Activated T-cell treated with anti-CD3 and anti-CD28 coated beads, Interleukin-2, amount 50 U/mL, for 48 hours (primary cell): ENCODE measurements around the gene RPL13.

ENCODE experiments used
- DNase-seq, 2 experiments: peaks; one replicate each; pipeline ENCODE4 v3.0.0-alpha.2; 2020

The RPL13 gene

DNA sequence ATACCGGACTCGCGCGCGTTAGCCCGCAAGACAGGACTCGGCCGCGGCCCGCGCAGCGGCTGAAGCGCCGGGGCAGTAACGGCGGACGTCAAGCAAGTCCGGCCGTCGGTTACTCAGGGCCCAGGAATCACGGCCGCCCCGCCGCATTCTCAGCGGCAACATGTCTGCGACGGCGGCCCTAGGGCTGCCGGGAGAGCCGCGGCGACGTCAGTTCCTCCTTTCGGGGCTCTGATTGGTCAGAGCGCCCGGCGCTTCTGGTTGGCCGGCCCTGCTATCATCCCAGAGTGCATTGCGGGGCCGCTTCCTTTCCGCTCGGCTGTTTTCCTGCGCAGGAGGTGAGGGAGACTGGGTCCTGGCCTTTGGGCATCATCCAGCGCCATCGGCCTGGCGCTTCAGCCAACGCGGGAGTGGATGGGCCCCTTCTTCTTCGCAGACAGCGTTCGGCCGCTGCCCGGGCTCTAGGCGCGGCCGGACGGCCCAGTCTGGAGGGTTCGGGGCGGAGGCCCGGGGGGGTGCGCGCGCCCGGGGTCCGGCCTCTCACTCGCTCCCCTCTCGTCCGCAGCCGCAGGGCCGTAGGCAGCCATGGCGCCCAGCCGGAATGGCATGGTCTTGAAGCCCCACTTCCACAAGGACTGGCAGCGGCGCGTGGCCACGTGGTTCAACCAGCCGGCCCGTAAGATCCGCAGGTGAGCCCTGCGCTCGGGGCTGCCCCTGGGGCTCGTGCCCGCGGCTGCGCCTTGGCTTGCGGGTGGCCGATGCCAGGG lies at the start of gene RPL13:
TSS of gene RPL13 (plus strand) at position 305 of the 764 bp plus-strand sequence. CDS start at position 583, 278 bp downstream.
- DNase-seq, result peak; percentile 93 to 95

DNA sequence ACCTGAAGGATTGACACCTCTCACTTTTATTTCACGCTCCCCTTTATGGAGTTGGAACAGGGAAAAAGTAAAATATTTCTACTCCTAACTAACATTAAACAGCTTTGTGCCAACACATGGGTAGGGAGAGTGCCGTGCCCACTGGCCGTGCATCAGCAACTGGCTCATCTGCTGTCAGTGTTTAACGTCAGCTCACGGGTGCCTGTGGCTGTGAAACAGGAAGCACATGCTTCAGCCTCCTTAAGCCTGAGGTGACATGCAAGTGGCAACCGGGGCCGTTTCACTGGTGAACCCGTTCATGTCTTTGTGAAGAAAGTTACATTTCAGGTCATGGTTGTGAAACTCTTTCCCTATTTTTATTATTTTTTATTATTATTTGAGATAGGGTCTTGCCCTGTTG lies 49.1 kb upstream of the RPL13 start:
- DNase-seq, result no peak

DNA sequence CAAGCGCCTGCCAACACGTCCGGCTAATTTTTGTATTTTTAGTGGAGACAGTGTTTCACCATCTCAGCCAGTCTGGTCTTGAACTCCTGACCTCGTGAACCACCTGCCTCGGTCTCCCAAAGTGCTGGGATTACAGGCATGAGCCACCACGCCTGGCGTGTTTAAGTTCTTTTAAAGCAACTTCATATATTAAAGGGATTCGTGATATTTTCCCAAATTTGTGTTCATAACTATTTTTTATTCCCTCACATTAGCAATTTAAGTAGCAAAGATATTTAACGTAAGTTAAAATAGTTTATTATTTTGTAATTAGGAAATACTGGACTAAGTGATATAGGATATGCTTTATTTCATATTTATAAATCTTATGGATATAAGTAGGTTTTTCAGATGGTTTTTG lies 48.0 kb upstream of the RPL13 start:
- DNase-seq, result no peak

DNA sequence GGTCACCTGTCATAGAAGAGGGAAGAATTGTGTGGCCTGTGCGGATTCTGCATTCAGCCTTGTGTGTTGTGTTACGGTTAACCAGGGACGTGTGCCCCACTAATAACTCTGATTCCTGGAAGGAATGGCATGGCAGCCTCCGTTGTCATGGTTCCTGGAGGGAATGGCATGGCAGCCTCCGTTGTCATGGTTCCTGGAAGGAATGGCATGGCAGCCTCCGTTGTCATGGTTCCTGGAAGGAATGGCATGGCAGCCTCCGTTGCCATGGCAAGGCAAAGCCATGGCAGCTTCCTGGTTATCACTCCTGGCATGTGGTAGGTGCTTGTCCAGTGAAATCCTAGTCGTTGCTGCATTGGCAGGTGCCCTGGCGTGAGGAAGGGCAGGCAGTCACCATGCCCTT lies 43.4 kb upstream of the RPL13 start:
- DNase-seq, result no peak

DNA sequence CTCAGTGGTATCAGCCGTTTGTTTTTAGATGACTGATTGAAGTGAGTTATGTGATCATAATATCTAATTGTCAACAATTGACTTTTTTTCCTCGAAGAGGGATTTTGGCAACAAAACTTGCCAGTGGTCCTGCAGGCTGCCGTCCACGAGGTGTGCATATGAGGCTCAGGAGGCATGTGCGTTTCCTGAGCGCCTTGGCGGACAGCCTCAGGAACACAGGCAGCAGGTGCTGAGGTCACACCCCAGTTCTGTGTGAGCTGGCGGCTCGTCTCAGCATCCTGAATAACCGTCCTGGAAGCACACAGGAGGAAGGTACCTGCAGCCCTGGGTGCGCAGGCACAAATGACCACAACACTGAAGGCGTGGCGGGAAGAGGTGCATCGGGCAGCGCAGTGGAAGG lies 40.6 kb upstream of the RPL13 start:
- no peak for DNase-seq

DNA sequence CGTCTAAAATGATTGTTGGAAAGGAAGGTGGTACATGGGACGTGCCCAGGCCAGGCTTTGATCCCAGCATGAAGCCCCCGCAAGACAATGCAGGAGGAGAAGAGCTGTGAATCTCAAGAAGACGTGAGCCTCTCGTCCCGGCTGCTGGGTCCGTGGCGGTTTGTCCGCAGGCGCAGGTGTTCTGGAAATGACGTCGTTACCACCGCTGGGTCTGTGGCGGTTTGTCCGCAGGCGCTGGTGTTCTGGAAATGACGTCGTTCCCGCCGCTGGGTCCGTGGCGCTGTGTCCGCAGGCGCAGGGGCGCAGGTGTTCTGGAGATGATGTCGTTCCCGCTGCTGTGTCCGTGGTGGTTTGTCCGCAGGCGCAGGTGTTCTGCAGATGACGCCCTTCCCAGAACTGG lies 38.2 kb upstream of the RPL13 start:
- DNase-seq, result no peak

DNA sequence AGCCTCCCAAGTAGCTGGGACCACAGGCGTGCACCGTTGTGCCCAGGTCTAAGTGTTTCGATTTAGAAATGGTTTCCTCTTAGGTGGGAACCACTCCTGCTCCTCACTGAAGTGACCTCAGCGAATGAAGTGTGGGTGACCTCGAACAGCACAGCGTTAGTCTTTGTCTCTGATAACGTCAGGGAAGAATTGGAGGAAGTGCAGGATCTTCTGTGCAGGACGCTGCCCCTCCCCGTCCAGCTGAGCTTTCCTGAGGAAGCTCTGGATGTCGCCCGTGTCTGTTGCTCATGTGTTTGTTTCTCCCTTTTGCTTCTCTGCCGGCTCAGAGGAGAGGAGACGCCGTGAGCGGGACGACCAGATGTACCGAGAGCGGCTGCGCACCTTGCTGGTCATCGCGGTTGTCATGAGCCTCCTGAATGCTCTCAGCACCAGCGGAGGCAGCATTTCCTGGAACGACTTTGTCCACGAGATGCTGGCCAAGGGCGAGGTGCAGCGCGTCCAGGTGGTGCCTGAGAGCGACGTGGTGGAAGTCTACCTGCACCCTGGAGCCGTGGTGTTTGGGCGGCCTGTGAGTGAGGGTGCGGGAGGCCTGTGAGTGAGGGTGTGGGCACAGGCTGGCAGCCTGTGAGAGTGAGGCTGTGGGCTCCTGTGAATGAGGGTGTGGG lies 36.7 kb upstream of the RPL13 start:
- no peak for DNase-seq

DNA sequence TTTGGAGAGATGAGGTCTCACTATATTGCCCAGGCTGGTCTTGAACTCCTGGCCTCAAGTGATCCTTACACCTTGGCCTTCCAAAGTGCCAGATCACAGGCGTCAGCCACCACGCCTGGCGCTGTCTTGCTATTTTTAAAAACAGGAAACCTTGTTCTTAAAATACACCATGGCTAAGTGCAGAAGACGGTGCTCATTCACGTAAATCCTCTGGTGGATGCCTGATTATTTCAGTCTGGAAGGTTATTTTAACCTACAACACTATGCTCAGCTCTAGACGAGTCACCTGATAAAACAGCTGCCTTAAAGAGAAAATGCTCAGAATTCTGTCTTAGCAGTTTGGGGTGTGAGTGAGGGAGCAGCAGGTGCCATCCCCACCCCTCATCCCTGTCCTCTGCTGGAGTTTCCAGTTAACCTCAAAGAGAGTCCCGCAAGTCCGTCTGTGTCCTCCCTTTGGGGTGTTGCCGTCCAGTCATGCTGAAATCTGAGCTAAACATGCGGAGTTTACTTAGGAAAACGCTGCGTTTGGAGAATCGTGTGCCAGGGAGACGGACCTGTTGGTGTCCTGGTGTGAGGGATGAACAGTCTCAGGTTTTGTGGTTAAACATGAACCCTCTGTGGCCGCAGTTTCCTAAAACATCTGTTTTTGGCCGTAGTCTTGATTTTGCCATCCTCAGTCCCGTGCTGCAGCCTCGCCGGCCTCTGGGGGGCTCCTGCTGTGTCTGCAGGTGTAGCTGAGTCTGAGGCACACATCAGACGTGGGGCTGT lies 35.2 kb upstream of the RPL13 start:
- DNase-seq, result no peak

DNA sequence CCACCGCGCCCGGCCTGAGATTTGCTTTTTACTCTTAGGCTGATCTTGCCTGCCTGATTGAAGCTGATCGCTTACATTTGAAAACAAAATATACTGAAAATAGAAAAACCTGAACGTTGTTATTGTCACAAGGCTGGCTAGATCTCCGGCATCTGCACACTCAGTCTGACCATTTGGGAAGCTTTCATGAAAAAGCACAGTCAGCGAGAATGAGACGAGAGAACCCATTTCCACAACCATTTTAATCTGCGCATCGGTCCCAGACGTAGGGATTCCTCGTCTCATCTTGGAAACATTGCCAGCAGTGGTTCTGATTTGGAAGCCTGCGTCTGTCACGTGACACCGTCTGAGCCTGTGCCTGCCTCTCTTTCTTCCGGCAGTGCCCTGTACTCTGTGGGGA lies 31.4 kb upstream of the RPL13 start:
- no peak for DNase-seq

DNA sequence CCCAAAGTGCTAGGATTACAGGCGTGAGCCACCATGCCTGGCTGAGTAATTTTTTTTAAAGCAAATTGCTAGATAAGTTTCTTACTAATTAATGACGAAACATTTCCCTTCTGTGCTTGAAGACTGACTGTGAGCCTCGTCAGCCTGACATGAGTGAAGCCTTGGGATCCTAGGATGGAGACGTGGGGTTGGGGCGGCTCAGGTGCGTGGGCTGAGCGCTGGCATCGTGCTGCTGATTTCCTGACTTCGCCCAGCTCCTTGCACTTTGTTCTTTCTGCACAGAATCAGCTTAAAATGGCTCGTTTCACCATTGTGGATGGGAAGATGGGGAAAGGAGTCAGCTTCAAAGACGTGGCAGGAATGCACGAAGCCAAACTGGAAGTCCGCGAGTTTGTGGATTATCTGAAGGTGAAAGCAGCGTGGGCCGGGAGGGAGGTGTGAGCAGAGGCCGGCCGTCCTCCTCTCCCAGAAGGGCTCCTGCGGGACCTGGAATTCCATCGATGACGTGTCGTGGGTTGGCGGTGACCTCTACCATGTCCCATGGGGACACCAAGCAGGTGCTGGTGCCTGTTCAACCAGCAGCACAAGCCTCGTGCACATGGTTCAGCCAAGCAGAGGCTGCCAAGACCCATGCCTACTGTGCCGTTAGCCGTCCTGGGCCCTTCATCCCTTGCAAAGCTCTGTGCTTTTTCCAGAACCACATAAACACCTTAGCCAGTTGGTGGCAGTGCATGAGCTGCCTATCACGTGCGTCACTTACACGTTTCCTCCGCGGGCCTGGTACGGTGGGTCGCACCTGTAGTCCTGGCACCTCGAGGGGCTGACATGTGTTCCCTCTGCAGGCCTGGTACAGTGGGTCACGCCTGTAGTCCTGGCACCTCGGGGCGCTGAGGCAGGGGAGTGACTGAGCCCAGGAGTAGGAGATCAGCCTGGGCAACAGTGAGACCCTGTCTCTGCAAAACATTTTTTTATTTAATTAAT lies 29.8 kb upstream of the RPL13 start:
- DNase-seq, result no peak

DNA sequence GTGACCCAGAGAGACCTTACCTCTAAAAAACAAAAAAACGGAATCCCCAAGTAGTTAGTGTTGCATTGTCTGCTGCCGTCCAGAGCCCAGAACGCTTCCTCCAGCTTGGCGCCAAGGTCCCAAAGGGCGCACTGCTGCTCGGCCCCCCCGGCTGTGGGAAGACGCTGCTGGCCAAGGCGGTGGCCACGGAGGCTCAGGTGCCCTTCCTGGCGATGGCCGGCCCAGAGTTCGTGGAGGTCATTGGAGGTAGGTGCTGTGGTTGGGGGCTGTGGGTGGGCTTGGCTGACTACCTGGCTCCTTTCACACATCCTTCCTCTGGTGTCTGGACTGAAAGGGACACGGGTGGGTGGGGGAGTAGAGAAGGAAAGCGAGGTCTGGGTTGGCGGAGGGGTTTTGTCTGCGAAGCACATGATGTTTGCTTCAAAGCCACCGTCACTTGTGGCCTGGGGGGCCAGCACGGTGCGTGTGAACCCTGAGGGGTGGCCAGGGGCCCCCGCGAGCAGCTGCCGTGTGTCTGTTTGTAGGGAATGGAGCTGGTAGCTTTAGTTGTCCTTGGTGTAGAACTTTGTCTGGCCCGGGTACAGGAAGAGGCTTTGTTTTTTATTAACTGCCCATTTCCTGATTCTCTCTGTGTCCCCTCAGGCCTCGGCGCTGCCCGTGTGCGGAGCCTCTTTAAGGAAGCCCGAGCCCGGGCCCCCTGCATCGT lies 28.5 kb upstream of the RPL13 start:
- no peak for DNase-seq

DNA sequence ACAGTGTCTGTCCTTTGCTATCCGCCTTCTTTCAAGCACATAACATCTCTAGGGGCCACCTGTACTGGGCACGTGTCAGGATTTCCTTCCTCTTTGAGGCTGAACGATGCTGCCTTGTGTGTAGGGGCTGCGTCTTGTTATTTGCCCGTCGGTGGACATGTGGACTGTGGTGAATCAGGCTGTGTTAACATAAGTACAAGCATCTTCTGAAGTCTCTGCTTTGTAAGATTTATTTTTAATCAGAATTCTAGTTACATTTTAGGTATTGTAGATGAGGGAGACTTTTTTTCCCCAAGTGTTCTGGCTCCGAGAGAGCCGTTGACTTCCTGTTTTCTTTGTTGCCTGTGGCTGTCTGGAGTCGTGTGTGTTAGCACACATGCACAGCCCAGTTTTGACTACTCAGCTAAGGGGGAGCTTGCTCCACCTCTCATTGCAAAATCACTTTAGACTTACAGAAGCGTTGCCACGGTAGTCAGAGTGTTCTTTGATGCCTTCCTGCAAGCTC lies 26.2 kb upstream of the RPL13 start:
- peak in 1 of 2 experiments; percentile 30 for DNase-seq

DNA sequence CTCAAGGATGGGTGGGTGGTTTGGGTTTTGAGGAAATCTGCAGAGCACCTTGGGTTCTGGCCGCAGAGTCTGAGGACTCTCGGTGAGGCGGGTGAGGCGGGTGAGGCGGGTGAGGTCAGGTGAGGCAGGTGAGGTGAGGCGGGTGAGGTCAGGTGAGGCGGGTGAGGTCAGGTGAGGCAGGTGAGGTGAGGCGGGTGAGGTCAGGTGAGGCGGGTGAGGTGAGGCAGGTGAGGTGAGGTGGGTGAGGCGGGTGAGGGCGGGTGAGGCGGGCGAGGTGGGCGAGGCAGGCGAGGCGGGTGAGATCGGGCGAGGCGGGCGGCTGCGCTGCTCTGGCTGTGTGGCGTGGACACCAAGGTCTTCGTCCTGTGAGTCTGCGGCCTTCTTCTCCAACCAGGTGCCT lies 24.1 kb upstream of the RPL13 start:
- DNase-seq, result no peak

DNA sequence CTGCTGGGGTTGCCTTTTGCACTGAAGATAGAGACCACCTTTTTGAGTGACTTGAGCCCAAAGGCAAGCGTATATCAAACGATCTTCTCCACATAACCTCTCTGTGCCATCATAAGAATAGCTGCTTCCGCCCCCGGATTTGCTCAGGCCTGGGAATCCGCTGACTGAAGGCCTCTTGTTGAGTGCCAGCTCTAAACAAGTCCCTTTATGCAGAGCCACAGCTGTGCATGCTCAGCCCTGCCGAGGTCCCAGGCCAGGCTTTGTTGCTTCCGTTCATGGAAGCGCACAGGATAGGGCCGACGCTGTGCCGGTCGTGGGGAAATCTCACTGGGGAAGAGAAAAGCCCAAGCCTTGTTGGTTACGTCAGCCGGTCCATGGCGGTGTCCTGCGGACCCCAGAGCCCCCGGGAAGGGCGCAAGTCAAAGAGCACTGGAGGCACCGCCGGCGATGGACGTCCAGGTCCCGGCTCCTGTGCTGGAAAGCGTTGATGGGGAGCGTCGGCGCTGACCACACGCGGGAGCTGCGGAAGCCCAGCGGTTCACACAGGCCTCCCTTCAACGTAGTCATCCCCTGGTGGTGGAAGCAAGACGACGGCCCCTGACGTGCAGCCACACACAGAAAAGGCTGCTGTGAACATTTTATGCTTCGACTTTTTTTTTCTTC lies 23.5 kb upstream of the RPL13 start:
- no peak for DNase-seq

DNA sequence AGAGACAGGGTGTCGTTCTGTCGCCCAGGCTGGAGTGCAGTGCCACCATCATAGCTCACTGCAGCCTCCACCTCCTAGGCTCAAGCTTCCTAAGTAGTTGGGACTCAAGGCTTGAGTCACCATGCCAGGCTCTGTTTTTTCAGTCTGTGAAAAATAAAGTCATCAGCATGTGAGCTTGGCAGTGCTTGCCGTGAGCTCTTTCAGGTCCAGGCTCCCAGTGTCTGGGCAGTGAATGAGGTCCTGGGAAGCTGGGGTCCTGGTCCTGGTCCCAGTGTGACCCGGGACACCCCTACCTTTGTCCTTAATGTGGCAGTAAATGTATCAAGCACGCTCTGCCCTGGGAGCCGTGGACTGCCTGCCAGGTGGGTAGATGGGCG lies 22.9 kb upstream of the RPL13 start:
- no peak for DNase-seq

DNA sequence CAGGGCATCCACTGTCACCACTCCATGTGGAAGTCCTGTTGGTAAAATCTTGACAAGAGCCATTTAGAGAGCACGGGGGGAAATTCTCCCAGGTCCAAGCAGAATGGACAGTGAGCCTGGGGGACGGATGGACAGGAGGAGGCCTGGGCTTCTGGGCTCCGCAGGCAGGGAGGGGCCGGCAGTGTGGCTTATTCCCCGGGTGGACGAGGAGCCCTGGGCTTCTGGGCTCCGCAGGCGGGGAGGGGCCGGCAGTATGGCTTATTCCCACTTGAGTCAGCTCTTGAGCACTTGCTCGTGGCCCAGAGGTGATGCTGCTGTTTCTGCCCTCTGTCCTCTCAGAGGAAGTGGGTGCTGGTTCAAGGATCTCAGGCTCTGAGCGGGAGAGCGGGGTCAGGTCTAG lies 22.2 kb upstream of the RPL13 start:
- no peak for DNase-seq

DNA sequence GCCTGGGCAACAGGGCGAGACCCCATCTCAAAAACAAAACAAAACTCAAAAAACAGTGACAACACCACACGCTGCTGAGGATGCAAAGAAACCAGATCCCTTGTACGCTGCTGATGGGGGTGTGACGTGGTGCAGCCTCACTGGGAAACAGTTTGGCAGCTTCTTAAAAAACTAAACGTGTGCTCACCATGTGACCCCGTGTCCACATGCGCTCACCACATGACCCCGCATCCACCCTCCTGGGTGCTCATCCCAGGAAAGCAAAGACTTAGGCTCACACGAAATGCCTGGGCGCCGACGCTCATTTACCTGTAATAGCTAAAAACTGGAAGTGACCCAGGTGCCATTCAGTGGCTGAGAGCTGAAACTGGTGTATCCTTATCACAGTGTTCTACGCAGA lies 19.9 kb upstream of the RPL13 start:
- DNase-seq, result no peak

DNA sequence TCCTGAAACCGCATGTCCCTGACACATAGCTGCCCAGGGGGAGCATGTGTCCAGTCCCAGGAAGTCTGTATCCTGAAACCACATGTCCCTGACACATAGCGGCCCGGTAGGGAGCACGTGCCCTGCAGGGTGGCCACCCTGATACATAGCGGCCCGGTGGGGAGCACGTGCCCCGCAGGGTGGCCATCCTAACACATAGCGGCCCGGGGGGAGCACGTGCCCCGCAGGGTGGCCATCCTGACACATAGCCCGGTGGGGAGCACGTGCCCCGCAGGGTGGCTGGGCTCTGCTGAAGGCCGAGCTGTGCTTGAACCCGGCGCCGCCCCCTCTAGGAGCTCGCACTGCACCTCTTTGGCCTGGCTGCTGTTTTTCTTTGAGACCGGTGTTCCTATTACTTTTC lies 18.7 kb upstream of the RPL13 start:
- DNase-seq, result no peak

DNA sequence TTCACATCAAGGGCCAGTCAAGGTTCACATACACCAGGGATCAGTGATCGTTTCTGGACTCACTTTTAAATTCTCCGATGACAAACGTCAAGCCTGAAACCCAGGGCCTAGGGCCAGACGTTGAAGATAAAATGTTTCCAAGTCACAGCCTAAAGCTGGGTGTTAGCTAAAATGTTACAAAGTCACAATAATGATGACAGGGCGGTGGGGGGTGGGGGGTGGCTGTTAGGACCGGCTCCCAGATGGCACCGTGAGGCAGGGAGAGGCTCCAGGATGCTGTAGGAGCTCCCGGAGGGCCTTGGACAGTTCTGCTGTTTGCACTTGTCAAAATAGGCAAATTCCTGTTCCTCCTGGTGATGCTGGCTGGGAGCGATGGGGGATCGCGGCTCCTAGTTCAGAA lies 16.4 kb upstream of the RPL13 start:
- DNase-seq, result no peak

DNA sequence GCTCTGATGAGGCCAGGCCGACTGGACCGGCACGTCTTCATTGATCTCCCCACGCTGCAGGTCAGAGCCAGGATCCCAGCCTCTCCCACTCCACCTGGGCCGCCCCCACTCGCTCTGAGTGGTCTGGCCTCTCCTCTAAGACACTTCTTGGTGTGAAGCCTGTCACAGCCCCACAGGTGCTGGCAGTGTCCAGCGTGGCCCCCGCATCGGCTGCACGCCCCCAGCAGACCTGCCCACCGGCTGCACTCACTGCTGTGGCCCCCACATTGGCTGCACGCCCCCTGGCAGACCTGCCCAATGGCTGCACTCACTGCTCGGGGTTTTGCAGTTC lies 15.8 kb upstream of the RPL13 start:
- no peak for DNase-seq

DNA sequence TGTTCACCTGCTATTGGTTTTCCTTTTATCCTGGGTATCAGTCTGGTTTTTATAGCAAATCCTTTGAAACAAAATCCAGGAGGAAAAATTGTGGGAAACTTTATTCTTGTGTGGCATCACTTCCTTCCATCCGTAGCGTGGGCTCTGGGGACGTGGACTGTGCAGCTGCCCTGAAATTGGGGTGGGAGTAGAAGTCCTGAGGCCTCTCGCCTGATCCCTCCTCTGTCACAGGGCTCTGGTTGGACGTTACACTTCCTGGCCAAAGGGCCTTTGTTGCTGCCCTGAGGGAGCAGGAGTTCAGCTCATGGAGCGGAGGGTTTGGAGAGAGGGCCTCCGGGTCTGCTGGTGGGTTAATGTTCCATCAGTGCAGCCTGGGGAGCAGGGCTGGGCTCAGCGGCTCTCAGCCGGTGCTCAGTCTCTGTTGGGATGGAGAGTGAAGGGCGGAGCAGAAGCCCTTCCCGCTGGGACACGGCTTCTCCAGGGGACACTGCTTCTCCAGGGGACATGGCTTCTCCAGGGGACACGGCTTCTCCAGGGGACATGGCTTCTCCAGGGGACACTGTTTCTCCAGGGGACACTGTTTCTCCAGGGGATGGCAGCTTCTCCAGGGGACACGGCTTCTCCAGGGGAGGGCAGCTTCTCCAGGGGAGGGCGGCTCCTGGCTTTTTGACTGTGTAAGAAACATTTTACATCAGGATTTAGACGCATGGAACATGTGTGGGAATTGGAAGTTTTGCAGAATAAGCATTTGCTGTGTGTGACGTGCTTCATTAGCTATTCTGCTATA lies 15.2 kb upstream of the RPL13 start:
- no peak for DNase-seq
